Measurements from ENCODE around the gene CPSF3.

CPSF3 gene

DNA sequence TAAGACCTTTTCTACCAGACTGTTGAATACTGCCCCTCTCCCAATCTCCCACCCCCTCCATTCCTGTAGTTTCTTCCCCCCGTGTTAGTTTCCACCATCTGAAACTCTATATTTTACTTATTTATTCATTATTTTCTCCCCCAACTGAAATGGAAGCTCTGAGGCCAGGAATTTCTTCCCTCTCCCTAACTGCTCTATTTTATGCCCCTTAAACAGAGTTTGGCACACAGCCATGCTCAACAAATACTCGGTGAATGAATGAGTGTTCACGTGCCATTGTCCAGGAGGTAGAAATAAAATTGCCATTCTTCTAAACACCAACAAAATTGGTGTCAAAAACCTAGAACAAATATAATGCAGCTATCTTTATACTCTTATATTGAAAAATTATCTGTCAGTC is 5.7 kb upstream of the CPSF3 start:
- no peak overlapping the region for H2AK5ac ChIP-seq (ENCODE audit: low read length, severe bottlenecking)
- H3K4me3 ChIP-seq (ENCODE audit: insufficient read depth in 1 of 2, low read depth in 1 of 2, low read length in 2 of 2) = no peak overlapping the region
- H3K4me2 ChIP-seq (ENCODE audit: low read length, poor library complexity, severe bottlenecking) = no peak overlapping the region
- H3K36me3 ChIP-seq (ENCODE audit: control insufficient read depth in 1 of 2, insufficient read depth in 2 of 2, low read depth in 1 of 2, low read length in 2 of 2) = peaks cover 15 to 40% of the 10 kb centered on the region in 2 experiments
- H2AFZ ChIP-seq (ENCODE audit: low read depth, low read length) = no peak overlapping the region
- no peak overlapping the region for H2BK15ac ChIP-seq (ENCODE audit: low read depth, poor library complexity, severe bottlenecking)
- no peak overlapping the region for H4K8ac ChIP-seq (ENCODE audit: low read length)
- no peak overlapping the region for H3K14ac ChIP-seq (ENCODE audit: low read length in 2 of 2)
- no peak overlapping the region for H3K23ac ChIP-seq (ENCODE audit: low read length in 2 of 2)
- H3K4ac ChIP-seq (ENCODE audit: low read depth in 1 of 2, low read length in 2 of 2) = no peak overlapping the region
- H3K9me3 ChIP-seq (ENCODE audit: control insufficient read depth, low read length) = no peaks in the 10 kb centered on the region
- peaks cover 24% of the 10 kb centered on the region for H3K79me1 ChIP-seq (replicated peaks; ENCODE audit: low read length, poor library complexity, severe bottlenecking)
- whole genome bisulfite sequencing = 100% methylated on average over 2 of the region's 3 CpGs
- H2BK12ac ChIP-seq (ENCODE audit: low read length in 2 of 2) = no peak overlapping the region
- no peak overlapping the region for H2BK5ac ChIP-seq (ENCODE audit: low read depth, low read length, poor library complexity, severe bottlenecking)
- no peak overlapping the region for H3K18ac ChIP-seq (ENCODE audit: low read depth in 1 of 2, low read length in 2 of 2)
- no peak overlapping the region for H3K9ac ChIP-seq (ENCODE audit: low read length)
- H3K27ac ChIP-seq (ENCODE audit: low read length, poor library complexity, severe bottlenecking) = no peak overlapping the region
- no peak overlapping the region for H2BK120ac ChIP-seq (ENCODE audit: low read depth, low read length)
- no peaks in the 10 kb centered on the region for H3K27me3 ChIP-seq (ENCODE audit: control insufficient read depth in 1 of 2, insufficient read depth in 1 of 2, low read length in 2 of 2)
- no peak for DNase-seq
- peaks cover 6% of the 10 kb centered on the region for H3K4me1 ChIP-seq (ENCODE audit: control insufficient read depth, insufficient read depth, low read depth, low read length)
- no peak overlapping the region for H4K91ac ChIP-seq (ENCODE audit: low read length)

GRCh38 chr2:9418746-9419145 is 4.7 kb upstream of the CPSF3 start:
- Histone ChIP-seq H3K36me3 (ENCODE audit: control insufficient read depth in 1 of 2, insufficient read depth in 2 of 2, low read depth in 1 of 2, low read length in 2 of 2) (peaks cover 15 to 33% of the 10 kb centered on the region in 2 experiments), H3K18ac (ENCODE audit: low read depth in 1 of 2, low read length in 2 of 2) (no peak overlapping the region), H2AK5ac (ENCODE audit: low read length, severe bottlenecking) (no peak overlapping the region), H3K4me1 (ENCODE audit: control insufficient read depth, insufficient read depth, low read depth, low read length) (peaks cover 6% of the 10 kb centered on the region), H4K91ac (ENCODE audit: low read length) (no peak overlapping the region), H4K8ac (ENCODE audit: low read length) (no peak overlapping the region), H2BK5ac (ENCODE audit: low read depth, low read length, poor library complexity, severe bottlenecking) (no peak overlapping the region), H2BK15ac (ENCODE audit: low read depth, poor library complexity, severe bottlenecking) (no peak overlapping the region), H3K27me3 (ENCODE audit: control insufficient read depth in 1 of 2, insufficient read depth in 1 of 2, low read length in 2 of 2) (no peaks in the 10 kb centered on the region), H3K79me1 (replicated peaks; ENCODE audit: low read length, poor library complexity, severe bottlenecking) (peaks cover 25% of the 10 kb centered on the region), H3K4me2 (ENCODE audit: low read length, poor library complexity, severe bottlenecking) (no peak overlapping the region), H3K4me3 (ENCODE audit: insufficient read depth in 1 of 2, low read depth in 1 of 2, low read length in 2 of 2) (no peak overlapping the region), H2AFZ (ENCODE audit: low read depth, low read length) (no peak overlapping the region), H3K27ac (ENCODE audit: low read length, poor library complexity, severe bottlenecking) (no peak overlapping the region), H2BK120ac (ENCODE audit: low read depth, low read length) (no peak overlapping the region), H3K23ac (ENCODE audit: low read length in 2 of 2) (no peak overlapping the region), H2BK12ac (ENCODE audit: low read length in 2 of 2) (no peak overlapping the region), H3K9ac (ENCODE audit: low read length) (no peak overlapping the region), H3K4ac (ENCODE audit: low read depth in 1 of 2, low read length in 2 of 2) (no peak overlapping the region), H3K9me3 (ENCODE audit: control insufficient read depth, low read length) (no peaks in the 10 kb centered on the region), H3K14ac (ENCODE audit: low read length in 2 of 2) (no peak overlapping the region)
- no peak for DNase-seq
- WGBS = 97% methylated on average over 4 of the region's 4 CpGs

- no peak overlapping the region for H3K23ac ChIP-seq (ENCODE audit: low read length in 2 of 2)
- no peak overlapping the region for H4K91ac ChIP-seq (ENCODE audit: low read length)
- no peak overlapping the region for H4K8ac ChIP-seq (ENCODE audit: low read length)
- no peaks in the 10 kb centered on the region for H3K27me3 ChIP-seq (ENCODE audit: control insufficient read depth in 1 of 2, insufficient read depth in 1 of 2, low read length in 2 of 2)
- peaks cover 7% of the 10 kb centered on the region for H3K4me1 ChIP-seq (ENCODE audit: control insufficient read depth, insufficient read depth, low read depth, low read length)
- H3K9ac ChIP-seq (ENCODE audit: low read length) = no peak overlapping the region
- H2AFZ ChIP-seq (ENCODE audit: low read depth, low read length) = no peak overlapping the region
- no peak overlapping the region for H3K4me2 ChIP-seq (ENCODE audit: low read length, poor library complexity, severe bottlenecking)
- H3K14ac ChIP-seq (ENCODE audit: low read length in 2 of 2) = no peak overlapping the region
- H3K27ac ChIP-seq (ENCODE audit: low read length, poor library complexity, severe bottlenecking) = no peak overlapping the region
- no peak for DNase-seq
- H2BK15ac ChIP-seq (ENCODE audit: low read depth, poor library complexity, severe bottlenecking) = no peak overlapping the region
- H3K4ac ChIP-seq (ENCODE audit: low read depth in 1 of 2, low read length in 2 of 2) = no peak overlapping the region
- no peak overlapping the region for H2AK5ac ChIP-seq (ENCODE audit: low read length, severe bottlenecking)
- no peak overlapping the region for H2BK5ac ChIP-seq (ENCODE audit: low read depth, low read length, poor library complexity, severe bottlenecking)
- peak overlapping the region in 1 of 2 experiments; percentile 42 for H3K4me3 ChIP-seq (ENCODE audit: insufficient read depth in 1 of 2, low read depth in 1 of 2, low read length in 2 of 2)
- H3K36me3 ChIP-seq (ENCODE audit: control insufficient read depth in 1 of 2, insufficient read depth in 2 of 2, low read depth in 1 of 2, low read length in 2 of 2) = peaks cover 15 to 25% of the 10 kb centered on the region in 2 experiments
- no peak overlapping the region for H2BK12ac ChIP-seq (ENCODE audit: low read length in 2 of 2)
- H3K18ac ChIP-seq (ENCODE audit: low read depth in 1 of 2, low read length in 2 of 2) = no peak overlapping the region
- 89% methylated on average over 2 of the region's 3 CpGs for WGBS
- H3K9me3 ChIP-seq (ENCODE audit: control insufficient read depth, low read length) = no peaks in the 10 kb centered on the region
- H2BK120ac ChIP-seq (ENCODE audit: low read depth, low read length) = no peak overlapping the region
- H3K79me1 ChIP-seq (replicated peaks; ENCODE audit: low read length, poor library complexity, severe bottlenecking) = peaks cover 22% of the 10 kb centered on the region
These were observed 3.9 kb upstream of the CPSF3 start for GRCh38 chr2:9419541-9419940.

GRCh38 chr2:9420495-9420894 is 3.0 kb upstream of the CPSF3 start:
- no peak overlapping the region for H4K91ac ChIP-seq (ENCODE audit: low read length)

More at GRCh38 chr2:9420495-9420894, 3.0 kb upstream of the CPSF3 start:
- H3K27me3 ChIP-seq (ENCODE audit: control insufficient read depth in 1 of 2, insufficient read depth in 1 of 2, low read length in 2 of 2) = no peaks in the 10 kb centered on the region
- no peak overlapping the region for H3K4me2 ChIP-seq (ENCODE audit: low read length, poor library complexity, severe bottlenecking)
- no peak overlapping the region for H3K14ac ChIP-seq (ENCODE audit: low read length in 2 of 2)
- H3K79me1 ChIP-seq (replicated peaks; ENCODE audit: low read length, poor library complexity, severe bottlenecking) = peaks cover 23% of the 10 kb centered on the region
- peaks cover 8% of the 10 kb centered on the region for H3K4me1 ChIP-seq (ENCODE audit: control insufficient read depth, insufficient read depth, low read depth, low read length)
- WGBS = 93% methylated on average over 10 of the region's 10 CpGs
- H3K23ac ChIP-seq (ENCODE audit: low read length in 2 of 2) = no peak overlapping the region
- DNase-seq = no peak
- H3K36me3 ChIP-seq (ENCODE audit: control insufficient read depth in 1 of 2, insufficient read depth in 2 of 2, low read depth in 1 of 2, low read length in 2 of 2) = peaks cover 14 to 22% of the 10 kb centered on the region in 2 experiments
- H3K27ac ChIP-seq (ENCODE audit: low read length, poor library complexity, severe bottlenecking) = no peak overlapping the region
- H3K4me3 ChIP-seq (ENCODE audit: insufficient read depth in 1 of 2, low read depth in 1 of 2, low read length in 2 of 2) = peak overlapping the region in 1 of 2 experiments; percentile 42
- H2AK5ac ChIP-seq (ENCODE audit: low read length, severe bottlenecking) = no peak overlapping the region
- H3K9ac ChIP-seq (ENCODE audit: low read length) = peak overlapping the region; percentile 28
- H2BK15ac ChIP-seq (ENCODE audit: low read depth, poor library complexity, severe bottlenecking) = no peak overlapping the region
- no peak overlapping the region for H2BK12ac ChIP-seq (ENCODE audit: low read length in 2 of 2)
- no peak overlapping the region for H3K18ac ChIP-seq (ENCODE audit: low read depth in 1 of 2, low read length in 2 of 2)
- H2BK120ac ChIP-seq (ENCODE audit: low read depth, low read length) = no peak overlapping the region
- no peak overlapping the region for H3K4ac ChIP-seq (ENCODE audit: low read depth in 1 of 2, low read length in 2 of 2)
- H3K9me3 ChIP-seq (ENCODE audit: control insufficient read depth, low read length) = no peaks in the 10 kb centered on the region
- no peak overlapping the region for H4K8ac ChIP-seq (ENCODE audit: low read length)
- H2BK5ac ChIP-seq (ENCODE audit: low read depth, low read length, poor library complexity, severe bottlenecking) = no peak overlapping the region
- H2AFZ ChIP-seq (ENCODE audit: low read depth, low read length) = no peak overlapping the region

All from mesenchymal stem cell (in vitro differentiated cells and primary cell).